MG63 (cell line): ENCODE results near the gene MLST8. TPM values are rescaled to one million over a fixed set of nuclear protein-coding genes. Genes with fewer than 3 reads are reported as not detected.

Experiments used
- DNase-seq: peaks from one replicate; pipeline ENCODE4 v3.0.0-alpha.2; 2020
- H3K27me3 ChIP-seq: fragments of 250-450 bp; sonication (Bioruptor Pico); 2 replicates; pipeline ENCODE4 v1.5.1; 2020; ENCODE audit warnings: mild to moderate bottlenecking, moderate library complexity
- H3K36me3 ChIP-seq: fragments of 250-450 bp; sonication (Bioruptor Pico); 2 replicates; pipeline ENCODE4 v1.5.1; 2020; ENCODE audit warnings: mild to moderate bottlenecking, moderate library complexity
- H3K4me3 ChIP-seq: fragments of 250-450 bp; sonication (Bioruptor Pico); 2 replicates; pipeline ENCODE4 v1.5.1; 2020; ENCODE audit warnings: mild to moderate bottlenecking, moderate library complexity
- H3K9me3 ChIP-seq: fragments of 250-450 bp; sonication (Bioruptor Pico); 2 replicates; pipeline ENCODE4 v1.5.1; 2020; ENCODE audit warnings: mild to moderate bottlenecking, moderate library complexity
- total RNA-seq: library from RNA; depleted of rRNA; stranded (reverse); fragments of >200 nt; shearing (Covaris generic); gene quantifications from 2 replicates; pipeline ENCODE4 v1.2.3, GENCODE V29; 2014; ENCODE audit warnings: low replicate concordance; rRNA removed

MLST8 gene
- total RNA-seq, result 29.0 and 42.6 TPM in 2 replicates

DNA sequence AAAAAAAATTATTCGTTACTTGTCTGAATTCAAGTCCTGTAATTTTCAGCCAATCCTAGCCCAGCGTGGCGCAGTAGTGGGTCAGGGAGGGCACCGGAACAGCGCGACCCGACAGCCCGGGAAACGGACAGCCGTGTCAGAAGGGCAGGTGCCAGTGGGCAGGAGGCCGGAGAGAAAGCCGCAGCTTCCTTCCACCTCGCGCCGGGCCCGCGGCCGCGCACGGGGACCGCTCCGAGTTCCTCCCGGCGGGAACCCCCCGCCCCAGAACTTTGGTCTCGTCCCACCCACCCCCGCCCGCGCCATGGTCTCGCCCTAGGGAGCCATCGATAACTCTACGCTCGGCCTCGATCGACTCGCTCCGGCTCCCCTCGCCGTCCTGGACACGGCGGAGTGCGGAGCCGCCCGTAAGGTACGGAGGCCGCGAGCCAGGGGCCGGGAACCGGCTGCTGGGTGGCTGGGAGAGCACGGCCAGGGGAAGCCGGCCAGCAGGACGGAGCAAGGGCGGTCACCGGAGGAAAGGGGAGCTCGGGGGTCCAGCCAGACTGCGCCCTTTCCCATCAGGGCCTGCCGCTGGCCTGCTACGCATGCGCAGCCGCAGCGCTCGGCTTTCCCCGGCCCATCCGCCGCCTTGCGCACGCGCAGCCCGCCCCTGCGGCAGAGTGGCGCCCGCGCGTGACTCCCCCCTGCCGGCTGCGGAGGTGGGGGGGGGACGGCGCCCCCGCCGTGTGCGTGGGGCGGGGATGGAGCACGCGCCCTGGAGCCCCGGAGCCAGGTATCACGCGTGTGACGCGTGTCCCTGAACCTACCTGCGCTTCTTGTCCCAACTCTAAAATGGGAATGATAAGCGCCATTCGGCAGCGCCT, at the start of gene MLST8:
MLST8 (plus strand) TSS at position 351 of the 863 bp plus-strand sequence. CDS start 632 bp downstream, outside the sequence.
- DNase-seq, result peak; percentile 83
- H3K36me3 ChIP-seq, result peaks cover 36% of the 10 kb centered on the region
- H3K9me3 ChIP-seq, result no peaks in the 10 kb centered on the region
- H3K27me3 ChIP-seq, result no peaks in the 10 kb centered on the region
- peak within 1 kb of the TSS; percentile 97 for H3K4me3 ChIP-seq

DNA sequence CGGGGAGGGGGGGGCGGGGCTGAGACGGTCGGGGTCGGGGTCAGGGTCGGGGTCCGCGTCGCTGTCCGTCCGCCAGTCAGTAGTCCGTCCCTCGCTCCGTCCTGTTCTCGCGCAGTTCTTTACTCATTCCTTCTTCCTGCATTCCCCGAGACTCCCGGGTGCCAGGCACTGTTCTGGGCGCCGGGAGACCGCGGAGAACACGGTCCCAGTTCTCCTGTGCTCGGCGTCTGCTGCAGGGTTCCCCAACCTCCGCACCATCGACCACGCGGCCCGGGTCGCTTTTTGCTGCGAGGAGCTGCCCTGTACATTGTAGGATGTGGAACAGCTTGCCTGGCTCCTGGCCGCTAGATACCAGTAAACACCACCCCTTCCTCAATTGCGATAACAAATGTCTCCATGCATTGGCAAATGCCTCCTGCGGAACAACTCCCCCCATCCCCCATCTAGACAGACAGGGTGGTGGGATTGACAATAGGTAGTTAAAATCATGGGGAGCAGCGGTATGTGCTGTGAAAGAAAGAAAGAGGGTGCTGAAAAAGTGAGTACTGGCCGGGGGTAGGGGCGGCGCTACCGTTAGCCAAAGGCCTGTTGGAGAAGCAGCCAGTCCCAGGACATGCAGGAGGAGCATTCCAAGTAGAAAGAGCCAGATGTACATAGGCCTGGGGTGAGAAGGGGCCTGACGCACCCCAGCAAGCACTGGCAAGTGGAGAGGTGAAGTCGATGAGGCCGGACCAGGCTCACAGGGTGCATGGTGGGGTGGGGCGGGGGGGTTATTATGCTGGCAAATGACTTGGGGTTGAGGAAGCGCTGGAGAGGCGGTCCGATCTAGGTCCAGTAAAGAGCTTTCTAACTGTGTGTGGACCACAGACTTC, 49.0 kb upstream of the MLST8 start:
- peak overlapping the region; percentile 91 for H3K4me3 ChIP-seq
- H3K27me3 ChIP-seq, result no peaks in the 10 kb centered on the region
- DNase-seq, result peak; percentile 67
- no peaks in the 10 kb centered on the region for H3K9me3 ChIP-seq
- H3K36me3 ChIP-seq, result peaks cover 79% of the 10 kb centered on the region

- no peaks in the 10 kb centered on the region for H3K9me3 ChIP-seq
- peaks cover 79% of the 10 kb centered on the region for H3K36me3 ChIP-seq
- H3K27me3 ChIP-seq, result no peaks in the 10 kb centered on the region
- peak overlapping the region; percentile 91 for H3K4me3 ChIP-seq
- no peak for DNase-seq
These were observed 48.4 kb upstream of the MLST8 start for GRCh38 chr16:2156849-2157224.

DNA sequence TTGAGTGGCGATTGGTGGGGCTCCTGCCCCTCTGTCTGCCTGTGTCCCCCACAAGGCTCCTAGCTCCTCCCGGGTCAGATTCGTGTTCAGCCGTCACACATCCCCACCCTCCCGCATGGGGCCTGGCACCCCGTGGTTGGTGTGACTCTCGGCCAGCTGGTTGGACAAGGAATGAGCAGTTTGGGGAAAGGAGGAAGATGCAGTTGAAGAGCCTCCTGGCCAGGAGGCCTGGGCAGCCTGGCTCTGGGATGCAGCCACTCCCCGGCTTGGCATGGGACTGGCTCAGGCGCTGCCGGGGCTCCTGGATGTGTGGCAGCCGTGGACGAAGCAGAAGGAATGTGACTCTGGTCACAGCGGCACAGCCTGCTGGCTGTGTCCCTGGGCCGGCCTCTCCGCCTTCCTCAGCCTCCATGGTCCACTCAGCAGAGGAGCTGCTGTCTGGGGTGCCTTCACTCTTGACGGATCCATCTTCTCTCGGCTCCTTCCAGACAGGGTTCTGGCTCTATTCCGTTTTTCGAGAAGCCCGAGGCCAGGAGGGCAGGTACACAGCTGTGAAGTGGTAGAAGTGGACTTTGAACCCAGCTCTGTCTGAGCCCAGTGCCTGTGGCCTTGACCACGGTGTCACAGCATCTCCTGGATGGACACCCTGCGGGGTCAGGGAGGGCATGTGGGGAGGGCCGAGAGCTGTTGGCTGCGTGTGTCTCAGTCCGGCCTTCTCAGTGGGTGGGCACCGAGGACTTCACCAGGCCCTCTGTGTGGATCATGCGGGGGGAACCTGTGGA, 47.6 kb upstream of the MLST8 start:
- Histone ChIP-seq H3K9me3 (no peaks in the 10 kb centered on the region), H3K4me3 (peak overlapping the region; percentile 91), H3K27me3 (no peaks in the 10 kb centered on the region), H3K36me3 (peaks cover 80% of the 10 kb centered on the region)
- peak; percentile 71 for DNase-seq

- Histone ChIP-seq H3K4me3 (peak overlapping the region; percentile 91; the same call in 1 of the 2 replicates), H3K36me3 (peaks cover 80% of the 10 kb centered on the region), H3K27me3 (no peaks in the 10 kb centered on the region), H3K9me3 (no peaks in the 10 kb centered on the region)
- DNase-seq, result no peak
These were observed 47.0 kb upstream of the MLST8 start for GRCh38 chr16:2158262-2158638.

DNA sequence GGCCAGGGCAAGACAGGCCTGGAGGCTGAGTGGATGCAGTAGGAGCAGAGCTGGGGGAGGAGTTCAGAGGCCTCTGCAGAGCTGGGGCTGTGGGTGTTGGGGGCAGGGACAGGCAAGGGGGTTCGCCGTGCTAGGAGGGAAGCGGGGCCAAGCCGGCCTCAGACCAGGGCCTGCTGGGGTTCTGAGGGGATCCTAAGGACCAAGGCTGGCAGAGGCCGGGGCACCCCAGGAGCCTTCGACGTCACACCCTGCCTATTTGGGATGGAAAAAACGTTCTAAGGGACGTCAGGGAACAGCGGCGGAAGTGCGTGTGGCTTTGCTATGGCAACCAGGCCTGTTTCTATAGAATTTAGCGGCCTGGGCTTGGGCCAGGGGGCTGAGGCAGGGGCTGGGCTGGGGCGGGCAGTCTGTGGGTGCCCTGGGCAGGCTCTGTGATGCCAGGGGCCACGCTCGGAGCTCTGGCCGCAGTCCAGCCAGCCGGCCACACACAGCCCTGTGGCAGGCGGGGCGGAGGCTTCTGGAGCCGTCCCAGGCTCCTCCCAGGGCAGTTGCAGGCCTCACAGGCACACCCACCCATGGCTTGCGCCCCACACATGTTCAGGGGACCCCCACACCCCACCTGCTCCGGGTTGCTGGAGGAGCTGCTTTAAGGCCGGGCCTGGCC, 45.9 kb upstream of the MLST8 start:
- Histone ChIP-seq H3K9me3 (no peaks in the 10 kb centered on the region), H3K36me3 (peaks cover 77% of the 10 kb centered on the region), H3K4me3 (no peak overlapping the region), H3K27me3 (no peaks in the 10 kb centered on the region)
- DNase-seq, result no peak

- no peak for DNase-seq
- H3K9me3 ChIP-seq, result no peaks in the 10 kb centered on the region
- H3K4me3 ChIP-seq, result no peak overlapping the region
- H3K36me3 ChIP-seq, result peaks cover 72% of the 10 kb centered on the region
- H3K27me3 ChIP-seq, result no peaks in the 10 kb centered on the region
These were observed 44.2 kb upstream of the MLST8 start for GRCh38 chr16:2160915-2161551.

GRCh38 chr16:2161911-2162310, 43.3 kb upstream of the MLST8 start:
- Histone ChIP-seq H3K36me3 (peaks cover 77% of the 10 kb centered on the region), H3K9me3 (no peaks in the 10 kb centered on the region), H3K4me3 (no peak overlapping the region), H3K27me3 (no peaks in the 10 kb centered on the region)
- no peak for DNase-seq

- Histone ChIP-seq H3K9me3 (no peaks in the 10 kb centered on the region), H3K27me3 (no peaks in the 10 kb centered on the region), H3K36me3 (peaks cover 77% of the 10 kb centered on the region), H3K4me3 (no peak overlapping the region)
- DNase-seq, result no peak
These were observed 42.6 kb upstream of the MLST8 start for GRCh38 chr16:2162676-2163118.

DNA sequence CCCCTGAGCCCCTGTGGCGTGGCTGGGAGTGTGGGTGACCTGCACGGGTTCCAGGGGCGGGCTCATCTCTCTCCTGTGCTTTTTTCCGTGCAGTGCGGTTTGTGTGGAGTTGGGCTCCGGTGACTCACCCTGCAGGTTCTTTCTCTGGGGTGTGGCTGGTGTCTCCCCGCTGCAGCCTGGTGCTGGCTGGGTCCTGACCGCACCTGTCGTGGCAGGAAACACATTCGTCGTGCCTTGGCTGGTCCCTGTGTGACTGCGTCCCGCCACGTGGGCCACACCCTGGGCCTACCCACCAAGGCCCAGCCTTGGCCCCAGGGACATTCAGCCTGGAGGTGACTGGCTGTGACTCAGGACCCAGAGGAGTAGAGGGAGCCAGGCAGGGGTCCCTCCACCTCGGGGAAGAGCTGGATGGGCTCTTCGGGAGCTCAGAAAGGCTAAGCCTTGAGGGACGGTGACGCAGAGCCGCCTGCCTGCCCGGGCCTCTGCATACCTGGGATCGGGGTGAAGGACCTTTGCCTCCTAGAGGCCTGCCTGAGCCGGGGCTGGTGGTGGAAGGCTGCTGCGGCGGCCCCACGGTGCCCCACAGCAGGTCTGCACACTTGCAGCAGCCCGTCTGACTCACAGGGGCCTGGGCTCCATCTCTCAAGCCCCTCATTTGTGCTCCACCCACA, 41.9 kb upstream of the MLST8 start:
- DNase-seq, result no peak
- H3K36me3 ChIP-seq, result peaks cover 77% of the 10 kb centered on the region
- no peaks in the 10 kb centered on the region for H3K9me3 ChIP-seq
- H3K27me3 ChIP-seq, result no peaks in the 10 kb centered on the region
- no peak overlapping the region for H3K4me3 ChIP-seq

GRCh38 chr16:2165861-2166260, 39.4 kb upstream of the MLST8 start:
- Histone ChIP-seq H3K36me3 (peaks cover 81% of the 10 kb centered on the region), H3K9me3 (no peaks in the 10 kb centered on the region), H3K27me3 (no peaks in the 10 kb centered on the region), H3K4me3 (no peak overlapping the region)
- no peak for DNase-seq

DNA sequence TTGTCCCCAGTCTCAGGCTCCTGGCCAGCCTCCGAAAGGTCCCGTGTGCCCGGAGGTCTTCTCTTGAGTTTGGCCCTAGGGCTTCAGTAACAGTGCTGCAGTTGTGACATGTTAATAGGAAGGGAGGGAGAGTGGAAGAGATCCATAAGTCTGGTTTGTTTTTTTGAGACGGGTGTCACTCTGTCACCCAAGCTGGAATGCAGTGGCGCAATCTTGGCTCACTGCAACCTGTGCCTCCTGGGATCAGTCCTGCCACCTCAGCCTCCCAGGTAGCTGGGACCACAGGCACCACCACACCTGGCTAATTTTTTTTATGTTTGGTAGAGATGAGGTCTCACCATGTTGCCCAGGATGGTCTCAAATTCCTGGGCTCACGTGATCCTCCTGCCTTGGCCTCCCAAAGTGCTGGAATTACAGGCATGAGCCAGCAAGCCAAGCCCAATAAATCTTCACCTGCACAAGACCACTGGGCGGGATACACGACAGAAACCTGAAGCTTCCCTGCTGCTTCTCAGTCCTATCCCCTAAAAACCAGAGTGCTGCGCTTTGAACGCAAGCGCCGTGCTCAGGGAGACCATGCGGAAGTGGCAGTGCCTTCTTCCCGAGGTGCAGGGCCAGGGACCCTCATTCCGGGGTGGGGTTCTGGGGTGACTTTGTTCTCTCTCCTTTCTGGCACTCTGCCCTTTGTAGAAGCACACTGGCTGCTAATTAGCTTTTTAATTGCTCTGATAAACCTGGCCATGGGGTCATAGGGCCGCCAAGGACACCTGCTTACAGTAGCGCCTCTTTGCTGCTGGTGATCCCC, 38.8 kb upstream of the MLST8 start:
- Histone ChIP-seq H3K9me3 (no peaks in the 10 kb centered on the region), H3K27me3 (no peaks in the 10 kb centered on the region), H3K36me3 (peaks cover 84% of the 10 kb centered on the region), H3K4me3 (no peak overlapping the region)
- no peak for DNase-seq

DNA sequence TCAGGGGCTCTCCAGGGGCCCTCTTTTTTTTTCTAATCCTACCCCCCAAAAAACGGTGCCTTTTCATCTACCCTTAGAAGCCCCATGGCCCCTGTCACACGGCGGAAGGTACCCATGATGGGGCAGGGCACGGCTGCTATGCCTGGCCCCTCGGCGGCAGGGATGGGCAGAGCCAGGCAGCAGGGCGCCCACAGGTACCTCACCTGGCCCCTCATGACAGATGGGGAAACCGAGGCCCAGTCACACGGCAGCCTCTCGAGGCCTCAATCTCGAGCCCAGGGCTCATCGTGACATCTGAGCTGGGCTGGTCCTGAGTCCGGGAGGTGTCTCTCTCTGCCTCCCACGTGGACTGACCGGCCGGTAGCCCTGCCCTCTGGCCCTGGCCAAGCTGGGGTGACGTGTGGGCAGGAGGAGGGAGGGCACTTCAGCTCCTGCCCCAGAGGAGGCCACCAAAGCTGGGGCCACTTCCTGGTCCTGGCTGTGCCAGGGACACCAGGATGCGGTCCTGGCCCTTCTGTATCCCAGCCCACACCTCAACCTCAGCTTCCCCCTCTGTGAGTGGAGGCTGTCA, 38.1 kb upstream of the MLST8 start:
- no peak for DNase-seq
- Histone ChIP-seq H3K27me3 (no peaks in the 10 kb centered on the region), H3K36me3 (peaks cover 84% of the 10 kb centered on the region), H3K4me3 (no peak overlapping the region), H3K9me3 (no peaks in the 10 kb centered on the region)

GRCh38 chr16:2170080-2170479, 35.2 kb upstream of the MLST8 start:
- H3K4me3 ChIP-seq, result no peak overlapping the region
- H3K9me3 ChIP-seq, result no peaks in the 10 kb centered on the region
- H3K36me3 ChIP-seq, result peaks cover 82% of the 10 kb centered on the region
- H3K27me3 ChIP-seq, result no peaks in the 10 kb centered on the region
- DNase-seq, result no peak
